Common myeloid progenitor, CD34-positive (primary cell): ENCODE results near the gene FBXO5.

Experiments
- CTCF ChIA-PET: fragments of 350-600 bp; sonication (Branson Sonifier 250); formaldehyde crosslinking; loops from one replicate; lab custom pipeline; 2021; ENCODE audit warnings: antibody characterized with exemption; lab: Charles Lee
- POLR2A ChIA-PET: fragments of 350-600 bp; sonication (Branson Sonifier 250); formaldehyde crosslinking; loops from one replicate; lab custom pipeline; 2021; ENCODE audit warnings: antibody characterized with exemption; lab: Charles Lee
- DNase-seq, 3 donors: peaks; one replicate each; pipeline versions ENCODE4 v3.0.0 to v3.0.0-alpha.2; 2013
- H3K27ac ChIP-seq, 2 experiments: 1 replicate in 1 of 2; 2 replicates in 1 of 2; pipeline ENCODE4 v1.7.0; 2013; ENCODE audit warnings: inconsistent platforms in 2 of 2, low read length in 2 of 2, mild to moderate bottlenecking in 2 of 2, low read depth in 1 of 2, moderate library complexity in 1 of 2; ENCODE audit not compliant: severe bottlenecking in 2 of 2, insufficient read depth in 1 of 2, poor library complexity in 1 of 2
- H3K27me3 ChIP-seq, 5 experiments: replicated peaks in 2 of 5; 1 replicate in 3 of 5; 2 replicates in 2 of 5; pipeline versions ENCODE4 v1.6.1 to v1.7.0; 2013; ENCODE audit warnings: low read length in 4 of 5, mild to moderate bottlenecking in 2 of 5, moderate library complexity in 2 of 5, inconsistent platforms in 1 of 5; ENCODE audit not compliant: insufficient read depth in 5 of 5, control insufficient read depth in 4 of 5
- H3K36me3 ChIP-seq, 4 experiments: 1 replicate in 2 of 4; 2 replicates in 2 of 4; pipeline versions ENCODE4 v1.6.1 to v1.7.0; 2013; ENCODE audit warnings: low read length in 3 of 4, control low read depth in 1 of 4, mild to moderate bottlenecking in 1 of 4; ENCODE audit not compliant: control insufficient read depth in 4 of 4, insufficient read depth in 4 of 4
- H3K4me1 ChIP-seq, 4 experiments: 1 replicate in 3 of 4; 2 replicates in 1 of 4; pipeline versions ENCODE4 v1.6.1 to v1.7.1; 2013; ENCODE audit warnings: low read length in 3 of 4, mild to moderate bottlenecking in 3 of 4, control low read depth in 1 of 4, inconsistent platforms in 1 of 4, moderate library complexity in 1 of 4; ENCODE audit not compliant: control insufficient read depth in 4 of 4, insufficient read depth in 4 of 4; ENCODE audit errors: control extremely low read depth in 1 of 4
- H3K4me3 ChIP-seq, 7 experiments: 1 replicate in 4 of 7; 2 replicates in 3 of 7; pipeline versions ENCODE4 v1.5.1 to v1.7.0; 2013; ENCODE audit warnings: mild to moderate bottlenecking in 7 of 7, low read length in 6 of 7, moderate library complexity in 6 of 7, inconsistent platforms in 2 of 7, low read depth in 2 of 7, control low read depth in 1 of 7; ENCODE audit not compliant: insufficient read depth in 4 of 7, control insufficient read depth in 1 of 7; ENCODE audit errors: extremely low read depth in 1 of 7
- H3K9me3 ChIP-seq, 5 experiments: 1 replicate in 4 of 5; 2 replicates in 1 of 5; pipeline versions ENCODE4 v1.6.1 to v1.7.1; 2013; ENCODE audit warnings: low read length in 4 of 5, mild to moderate bottlenecking in 2 of 5, inconsistent platforms in 1 of 5, low read depth in 1 of 5, moderate library complexity in 1 of 5; ENCODE audit not compliant: control insufficient read depth in 4 of 5, insufficient read depth in 2 of 5; ENCODE audit errors: control extremely low read depth in 1 of 5
- WGBS: methylation state at CpG from one replicate; pipeline ENCODE4 v1.1.5; 2013; ENCODE audit not compliant: insufficient coverage; 5-methylcytosine and 5-hydroxymethylcytosine counted together

The FBXO5 gene

GRCh38 chr6:153024709-153025017 lies 41.8 kb upstream of the FBXO5 start:
- no peaks in the 10 kb centered on the region for H3K36me3 ChIP-seq
- WGBS: no CpG with 5 or more reads among the region's 1 CpG
- no peak for DNase-seq
- no peak overlapping the region for H3K27ac ChIP-seq
- no peak overlapping the region for H3K4me3 ChIP-seq
- H3K4me1 ChIP-seq: peaks cover 0 to 4% (median 0%) of the 10 kb centered on the region in 4 experiments
- H3K9me3 ChIP-seq: no peaks in the 10 kb centered on the region
- H3K27me3 ChIP-seq: no peaks in the 10 kb centered on the region
- ChIA-PET CTCF (interaction anchor here (0.8 to 2.6 kb wide), 7 partner anchors 10 to 292 kb away, joined by 3 to 13 read pairs (median 3); no protein-coding TSS in a partner anchor), POLR2A (no interaction called here)

- H3K27me3 ChIP-seq: no peaks in the 10 kb centered on the region
- DNase-seq: peak; percentile 67 to 75 (median 71)
- peaks cover 0 to 4% (median 0%) of the 10 kb centered on the region in 4 experiments for H3K4me1 ChIP-seq
- no peaks in the 10 kb centered on the region for H3K9me3 ChIP-seq
- WGBS: 15% methylated on average over 2 of the region's 6 CpGs
- ChIA-PET CTCF (interaction anchor here (0.8 to 2.6 kb wide), 10 partner anchors 9 to 292 kb away, joined by 3 to 13 read pairs (median 4); partner anchors contain the start of gene MTRF1L), POLR2A (no interaction called here)
- no peaks in the 10 kb centered on the region for H3K36me3 ChIP-seq
- H3K27ac ChIP-seq: no peak overlapping the region
- no peak overlapping the region for H3K4me3 ChIP-seq
Measured at GRCh38 chr6:153023977-153024708, 41.3 kb upstream of the FBXO5 start.

GRCh38 chr6:153018355-153018754 lies 35.5 kb upstream of the FBXO5 start:
- Histone ChIP-seq H3K27ac (no peak overlapping the region), H3K36me3 (no peaks in the 10 kb centered on the region), H3K4me1 (peaks cover 0 to 8% (median 4%) of the 10 kb centered on the region in 4 experiments), H3K4me3 (no peak overlapping the region), H3K9me3 (no peaks in the 10 kb centered on the region), H3K27me3 (no peaks in the 10 kb centered on the region)
- no CpG with 5 or more reads among the region's 3 CpGs for WGBS
- POLR2A ChIA-PET: no interaction called here
- CTCF ChIA-PET: interaction anchor here (1.2 to 1.3 kb wide), 3 partner anchors 18 to 465 kb away, joined by 3 to 5 read pairs (median 3); no protein-coding TSS in a partner anchor
- DNase-seq: no peak

- Histone ChIP-seq H3K36me3 (no peaks in the 10 kb centered on the region), H3K27me3 (no peaks in the 10 kb centered on the region), H3K4me3 (no peak overlapping the region), H3K4me1 (peaks cover 0 to 13% (median 6%) of the 10 kb centered on the region in 4 experiments), H3K9me3 (no peaks in the 10 kb centered on the region), H3K27ac (no peak overlapping the region)
- DNase-seq: no peak
- ChIA-PET CTCF (no interaction called here), POLR2A (interaction anchor here (0.7 kb wide), 1 partner anchor 118 kb away, joined by 6 read pairs; no protein-coding TSS in a partner anchor)
- 97% methylated on average over 2 of the region's 3 CpGs for WGBS
Measured at GRCh38 chr6:153016846-153017245, 34.0 kb upstream of the FBXO5 start.

- CTCF ChIA-PET: interaction anchor here (2.4 kb wide), 1 partner anchor 9 kb away, joined by 8 read pairs; no protein-coding TSS in a partner anchor
- Histone ChIP-seq H3K4me3 (no peak overlapping the region), H3K27me3 (no peaks in the 10 kb centered on the region), H3K9me3 (no peaks in the 10 kb centered on the region), H3K4me1 (peaks cover 0 to 13% (median 6%) of the 10 kb centered on the region in 4 experiments), H3K27ac (no peak overlapping the region), H3K36me3 (no peaks in the 10 kb centered on the region)
- DNase-seq: peak in 2 of 3 donors; percentile 30 to 51
- POLR2A ChIA-PET: no interaction called here
- 92% methylated on average over 2 of the region's 4 CpGs for WGBS
Measured at GRCh38 chr6:153015094-153015640, 32.3 kb upstream of the FBXO5 start.

GRCh38 chr6:153013438-153013837 lies 30.6 kb upstream of the FBXO5 start:
- ChIA-PET CTCF (interaction anchor here (1.0 to 2.4 kb wide), 2 partner anchors 11 to 13 kb away, joined by 3 to 8 read pairs; no protein-coding TSS in a partner anchor), POLR2A (no interaction called here)
- no peaks in the 10 kb centered on the region for H3K36me3 ChIP-seq
- H3K4me1 ChIP-seq: peaks cover 0 to 13% (median 6%) of the 10 kb centered on the region in 4 experiments
- H3K9me3 ChIP-seq: no peaks in the 10 kb centered on the region
- no peaks in the 10 kb centered on the region for H3K27me3 ChIP-seq
- DNase-seq: peak in 1 of 3 donors; percentile 20
- no CpG with 5 or more reads among the region's 2 CpGs for WGBS
- no peak overlapping the region for H3K27ac ChIP-seq
- peak overlapping the region in 1 of 7 experiments; percentile 13 for H3K4me3 ChIP-seq

GRCh38 chr6:153012856-153013255 lies 30.0 kb upstream of the FBXO5 start:
- Histone ChIP-seq H3K4me3 (no peak overlapping the region), H3K27me3 (no peaks in the 10 kb centered on the region), H3K9me3 (no peaks in the 10 kb centered on the region), H3K36me3 (no peaks in the 10 kb centered on the region), H3K27ac (no peak overlapping the region), H3K4me1 (peaks cover 0 to 13% (median 6%) of the 10 kb centered on the region in 4 experiments)
- ChIA-PET CTCF (interaction anchor here (1.0 kb wide), 1 partner anchor 13 kb away, joined by 3 read pairs; no protein-coding TSS in a partner anchor), POLR2A (no interaction called here)
- WGBS: 87% methylated on average over 5 of the region's 6 CpGs
- DNase-seq: peak in 2 of 3 donors; percentile 20 to 32
